WERI-Rb-1 (cell line): ENCODE data around the gene STXBP4.

ENCODE experiments used
- DNase-seq: peaks from one replicate; pipeline ENCODE4 v3.0.0-alpha.2; 2020
- H3K27ac ChIP-seq: fragments of 250-450 bp; sonication (Bioruptor Pico); 2 replicates; pipeline ENCODE4 v1.5.1; 2020; ENCODE audit warnings: mild to moderate bottlenecking, moderate library complexity
- H3K27me3 ChIP-seq: fragments of 250-450 bp; sonication (Bioruptor Pico); 2 replicates; pipeline ENCODE4 v1.5.1; 2021; ENCODE audit warnings: mild to moderate bottlenecking, low read depth, moderate library complexity; ENCODE audit not compliant: insufficient read depth, severe bottlenecking
- H3K36me3 ChIP-seq: fragments of 250-450 bp; sonication (Bioruptor Pico); 2 replicates; pipeline ENCODE4 v1.5.1; 2020; ENCODE audit warnings: mild to moderate bottlenecking, moderate library complexity
- H3K4me3 ChIP-seq: 2 replicates; pipeline ENCODE4 v1.5.1; 2011; ENCODE audit warnings: low read depth, mild to moderate bottlenecking, control low read depth, low read length
- H3K9me3 ChIP-seq: fragments of 250-450 bp; sonication (Bioruptor Pico); 2 replicates; pipeline ENCODE4 v1.5.1; 2021; ENCODE audit warnings: mild to moderate bottlenecking, moderate library complexity; ENCODE audit not compliant: severe bottlenecking
- CTCF ChIP-seq: IDR thresholded peaks from 2 replicates; pipeline ENCODE4 v1.5.1; 2011; ENCODE audit warnings: low read depth, mild to moderate bottlenecking, control low read depth, inconsistent platforms, low read length

STXBP4 gene

GRCh38 chr17:55161935-55162555, 193.5 kb downstream of the STXBP4 start:
- TF ChIP-seq CTCF, result no peak
- no peak overlapping the region for H3K27ac ChIP-seq
- H3K27me3 ChIP-seq, result no peaks in the 10 kb centered on the region
- no peak for DNase-seq
- H3K4me3 ChIP-seq, result no peak overlapping the region
- H3K36me3 ChIP-seq, result no peaks in the 10 kb centered on the region
- no peaks in the 10 kb centered on the region for H3K9me3 ChIP-seq

- no peak for DNase-seq
- H3K36me3 ChIP-seq, result no peaks in the 10 kb centered on the region
- no peaks in the 10 kb centered on the region for H3K27me3 ChIP-seq
- TF ChIP-seq CTCF, result no peak
- H3K9me3 ChIP-seq, result no peaks in the 10 kb centered on the region
- no peak overlapping the region for H3K4me3 ChIP-seq
- no peak overlapping the region for H3K27ac ChIP-seq
Observed at GRCh38 chr17:55162556-55162946, 194.0 kb downstream of the STXBP4 start.

GRCh38 chr17:55163408-55163807, 194.8 kb downstream of the STXBP4 start:
- H3K9me3 ChIP-seq, result no peaks in the 10 kb centered on the region
- H3K27me3 ChIP-seq, result no peaks in the 10 kb centered on the region
- H3K36me3 ChIP-seq, result no peaks in the 10 kb centered on the region
- no peak overlapping the region for H3K27ac ChIP-seq
- no peak overlapping the region for H3K4me3 ChIP-seq
- no peak for TF ChIP-seq CTCF
- no peak for DNase-seq

- Histone ChIP-seq H3K4me3 (no peak overlapping the region), H3K27ac (no peak overlapping the region), H3K9me3 (no peaks in the 10 kb centered on the region), H3K36me3 (no peaks in the 10 kb centered on the region), H3K27me3 (no peaks in the 10 kb centered on the region)
- no peak for DNase-seq
- no peak for TF ChIP-seq CTCF
Observed at GRCh38 chr17:55166506-55166905, 197.9 kb downstream of the STXBP4 start.

GRCh38 chr17:55167024-55167725, 198.6 kb downstream of the STXBP4 start:
- Histone ChIP-seq H3K27me3 (no peaks in the 10 kb centered on the region), H3K9me3 (no peaks in the 10 kb centered on the region), H3K4me3 (no peak overlapping the region), H3K36me3 (no peaks in the 10 kb centered on the region), H3K27ac (no peak overlapping the region)
- no peak for DNase-seq
- TF ChIP-seq CTCF, result no peak
